Activated T-helper 1 cell treated with anti-CD3 and anti-CD28 coated beads, Interleukin-2, amount 50 U/mL, for 16 hours (primary cell): Measurements from ENCODE around the gene LRRC27.

ENCODE experiments used
- DNase-seq, 2 donors: peaks; one replicate each; pipeline ENCODE4 v3.0.0-alpha.2; 2020; ENCODE audit warnings: low read depth in 1 of 2, low spot score in 1 of 2

Gene LRRC27

DNA sequence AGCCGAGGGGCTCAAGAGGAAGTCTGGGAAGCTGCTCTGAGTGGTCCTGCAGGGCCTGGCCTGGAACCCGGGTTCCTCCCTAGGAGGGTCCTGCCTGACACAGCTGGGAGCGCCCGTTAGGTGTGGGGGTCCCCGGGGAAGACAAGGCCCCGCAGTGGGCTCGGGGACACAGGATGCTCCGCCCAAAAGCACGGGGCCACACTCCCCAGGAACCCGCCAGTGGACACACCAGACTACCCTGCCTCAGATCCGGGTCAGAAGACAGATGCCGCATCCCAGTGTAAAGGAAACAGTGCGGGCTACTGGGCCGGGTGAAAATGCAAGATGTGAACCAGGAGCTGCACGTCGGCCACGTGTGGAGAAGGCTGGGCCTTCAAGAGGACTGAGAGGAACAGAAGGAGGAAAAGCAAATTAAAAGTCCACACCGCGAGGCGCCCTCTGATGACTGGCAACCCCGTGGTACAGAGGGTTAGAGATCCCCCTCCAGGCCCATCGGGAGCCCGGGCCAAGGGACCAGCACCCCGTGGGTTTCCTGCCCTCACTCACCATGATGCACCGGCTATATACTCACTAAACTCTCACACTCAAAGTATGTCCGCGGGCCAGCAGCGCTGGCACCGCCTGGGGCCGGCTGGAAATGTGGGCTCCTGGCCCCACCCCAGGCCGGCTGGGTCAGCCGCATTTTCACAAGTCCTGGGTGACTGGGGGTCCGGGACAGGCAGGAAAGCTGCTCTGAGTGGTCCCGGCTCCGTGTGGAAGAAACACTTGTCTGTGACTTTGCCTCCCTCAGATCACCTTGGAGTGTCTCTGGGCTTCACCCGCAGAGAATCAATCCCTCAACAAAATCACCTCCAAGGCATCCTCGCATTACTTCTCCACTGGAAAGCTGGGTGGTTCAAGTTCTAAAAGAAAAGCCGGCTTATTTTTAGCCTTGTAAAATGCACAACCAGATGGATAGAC lies 30.3 kb upstream of the LRRC27 start:
- no peak for DNase-seq

GRCh38 chr10:132302421-132303310 lies 29.3 kb upstream of the LRRC27 start:
- DNase-seq: no peak

DNA sequence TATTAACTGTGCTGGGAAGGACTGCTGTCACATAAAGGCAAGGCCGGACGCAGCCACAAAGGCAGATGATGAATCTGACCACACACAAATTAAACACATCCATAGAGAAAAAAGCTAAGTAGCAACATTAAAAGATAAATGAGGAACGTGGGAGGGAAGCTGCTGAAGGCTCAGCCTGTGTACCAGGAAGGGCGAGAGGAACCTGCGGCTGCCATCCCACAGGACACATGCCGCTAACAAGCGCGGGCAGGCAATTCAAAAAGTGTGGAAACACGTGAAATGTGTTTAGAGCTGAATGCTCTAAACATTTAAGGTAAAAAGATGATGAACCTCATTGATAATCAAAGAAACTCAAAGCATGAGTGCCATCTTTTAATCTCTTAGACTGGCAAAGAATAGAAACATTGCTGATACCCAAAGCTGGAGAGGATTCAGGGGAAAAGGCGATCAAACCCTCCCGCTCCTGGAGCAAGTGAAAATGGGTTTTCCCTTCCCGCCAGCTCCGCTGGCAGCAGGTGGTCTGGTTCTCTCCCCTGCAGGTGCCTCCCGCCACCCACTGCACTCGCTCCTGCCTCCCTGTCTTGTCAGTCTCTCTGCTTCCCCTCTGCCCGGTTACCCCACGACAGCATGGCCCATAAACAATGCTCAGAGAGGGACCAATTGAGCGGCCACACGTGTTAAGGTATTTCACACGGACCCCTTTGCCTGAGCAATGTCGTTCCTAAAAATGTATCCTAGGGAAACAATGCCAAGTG lies 28.5 kb upstream of the LRRC27 start:
- DNase-seq: no peak

DNA sequence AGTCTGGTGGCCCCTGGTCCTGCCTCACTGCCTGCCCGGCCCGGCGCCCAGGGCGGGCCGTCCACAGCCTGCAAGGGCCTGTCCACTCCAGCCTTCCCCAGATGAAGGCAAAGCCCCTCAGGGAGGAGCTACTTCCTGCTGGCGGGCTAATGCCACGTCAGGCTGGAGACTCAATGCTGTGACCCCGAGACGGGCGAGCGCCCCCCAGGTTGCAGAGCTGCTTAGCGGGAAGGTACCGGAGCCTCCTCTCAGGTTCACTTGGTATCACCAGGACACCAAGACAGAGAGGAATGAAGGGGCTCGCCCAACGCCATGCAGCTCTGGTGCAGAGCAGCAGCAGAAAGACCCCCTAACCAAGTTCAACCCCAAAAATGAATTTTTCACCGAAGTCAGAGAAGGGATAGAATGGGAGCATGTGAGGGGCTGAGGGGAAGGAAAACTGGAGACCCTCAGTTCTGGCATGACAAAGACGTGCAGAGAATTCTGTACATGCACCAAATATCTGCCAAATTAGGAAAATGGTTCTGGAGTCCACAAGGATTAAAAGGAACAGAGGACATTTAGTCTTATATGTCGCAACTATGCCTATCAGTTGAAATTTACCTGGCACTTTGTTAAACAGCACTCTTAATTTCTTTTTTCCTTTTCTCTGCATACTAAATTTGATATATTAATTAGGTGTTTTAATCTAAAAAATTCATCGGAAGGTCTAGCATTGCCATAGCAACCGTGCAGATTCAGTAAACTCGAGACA lies 27.1 kb upstream of the LRRC27 start:
- DNase-seq: no peak

- DNase-seq: no peak
These were observed 26.2 kb upstream of the LRRC27 start for GRCh38 chr10:132305654-132306342.

GRCh38 chr10:132306343-132306685 lies 25.7 kb upstream of the LRRC27 start:
- no peak for DNase-seq

- DNase-seq: peak in 1 of 2 donors; percentile 16
These were observed 24.9 kb upstream of the LRRC27 start for GRCh38 chr10:132306864-132307751.

GRCh38 chr10:132307823-132308586 lies 24.0 kb upstream of the LRRC27 start, which contains the start of gene STK32C:
Gene STK32C (minus strand): TSS chr10:132307950. CDS start chr10:132307833, 117 bp downstream.
- peak; percentile 76 to 87 for DNase-seq

DNA sequence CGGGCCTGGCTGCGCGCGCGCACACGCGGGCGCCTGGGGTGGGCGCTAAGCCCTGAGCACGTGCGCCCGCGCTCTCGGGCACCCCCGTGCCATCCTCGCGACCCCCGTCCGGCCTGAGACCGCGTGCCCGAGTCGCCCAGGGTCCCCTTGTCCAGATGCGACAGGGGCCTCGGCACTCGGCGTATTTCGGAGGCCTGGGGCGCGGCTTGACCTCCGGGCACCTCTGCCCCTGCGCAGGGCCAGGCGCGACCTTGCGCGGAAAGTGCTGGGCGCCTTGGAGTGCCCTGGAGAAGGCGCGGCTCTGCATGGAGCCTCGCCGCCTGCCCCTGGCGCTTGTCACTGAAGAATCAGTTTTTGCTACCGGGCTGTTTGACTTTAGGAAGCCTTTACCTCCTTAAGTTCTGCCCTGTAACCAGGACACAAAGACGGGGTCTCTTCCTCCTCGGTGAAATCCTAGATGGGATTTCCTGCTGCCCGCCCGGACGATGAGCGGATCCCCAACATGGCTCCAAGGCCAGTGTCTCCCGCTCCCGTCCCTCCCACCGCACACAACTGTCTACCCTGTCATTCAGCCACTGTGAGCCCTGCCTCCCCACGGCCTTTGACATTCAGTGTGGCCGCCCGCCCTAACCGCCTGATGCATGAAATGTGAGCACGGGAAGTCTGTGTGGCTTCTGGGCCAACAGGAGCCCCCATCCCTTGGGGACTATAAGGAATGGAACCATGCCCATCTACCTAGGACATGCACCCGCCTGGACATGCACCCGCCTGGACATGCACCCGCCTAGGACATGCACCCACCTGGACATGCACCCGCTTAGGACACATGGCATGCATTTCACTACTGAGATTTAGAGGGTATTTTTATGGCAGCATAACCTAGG lies 23.2 kb upstream of the LRRC27 start:
- no peak for DNase-seq

DNA sequence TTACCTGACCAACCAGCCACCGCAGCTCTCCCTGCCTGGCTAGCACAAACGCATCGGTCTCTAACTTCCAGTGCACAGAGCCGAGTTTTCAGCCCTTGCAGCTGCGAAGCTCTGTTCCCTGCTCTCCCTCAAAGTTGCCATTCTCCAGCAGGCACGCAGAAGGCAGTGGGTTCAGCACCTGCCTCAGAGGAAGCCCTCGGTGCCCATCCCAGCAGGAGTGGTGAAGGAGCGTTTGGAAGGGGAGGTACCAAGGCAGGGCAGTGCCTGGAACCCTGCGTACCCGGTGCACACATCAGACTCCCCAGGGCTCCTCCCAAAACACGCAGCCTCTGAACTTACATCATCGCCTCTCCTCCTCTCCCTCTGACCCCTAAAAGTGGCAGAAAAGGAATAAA lies 22.5 kb upstream of the LRRC27 start:
- no peak for DNase-seq

- DNase-seq: no peak
These were observed 22.0 kb upstream of the LRRC27 start for GRCh38 chr10:132309879-132310591.

GRCh38 chr10:132310701-132311337 lies 21.2 kb upstream of the LRRC27 start:
- DNase-seq: no peak

DNA sequence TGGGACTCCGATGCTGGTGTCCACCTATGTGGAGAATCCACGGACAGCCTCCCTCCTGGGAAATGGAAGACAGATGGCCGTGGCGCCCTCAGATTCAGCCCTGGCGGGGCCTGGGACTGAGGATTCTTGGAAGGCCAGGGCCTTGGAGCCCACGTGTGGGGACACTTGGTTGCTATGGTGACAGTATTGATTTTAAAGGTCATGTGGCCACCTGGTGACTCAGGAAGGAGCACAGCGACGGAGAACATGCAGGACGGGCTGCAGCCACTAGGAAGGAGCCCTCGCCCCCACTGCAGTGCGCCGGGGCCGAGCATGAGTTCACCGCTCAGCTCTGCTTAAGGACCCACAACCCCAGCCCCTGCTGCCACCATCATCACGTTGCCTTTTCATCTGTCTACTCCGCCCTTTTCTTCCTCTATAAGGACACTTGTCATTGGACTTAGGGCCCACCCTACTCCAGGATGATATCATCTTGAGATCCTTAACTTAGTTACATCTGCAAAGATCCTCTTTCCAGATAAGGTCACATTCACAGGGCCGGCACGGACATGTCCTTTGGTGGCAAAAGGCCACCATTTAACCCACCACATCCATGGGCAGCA lies 20.6 kb upstream of the LRRC27 start:
- no peak for DNase-seq

DNA sequence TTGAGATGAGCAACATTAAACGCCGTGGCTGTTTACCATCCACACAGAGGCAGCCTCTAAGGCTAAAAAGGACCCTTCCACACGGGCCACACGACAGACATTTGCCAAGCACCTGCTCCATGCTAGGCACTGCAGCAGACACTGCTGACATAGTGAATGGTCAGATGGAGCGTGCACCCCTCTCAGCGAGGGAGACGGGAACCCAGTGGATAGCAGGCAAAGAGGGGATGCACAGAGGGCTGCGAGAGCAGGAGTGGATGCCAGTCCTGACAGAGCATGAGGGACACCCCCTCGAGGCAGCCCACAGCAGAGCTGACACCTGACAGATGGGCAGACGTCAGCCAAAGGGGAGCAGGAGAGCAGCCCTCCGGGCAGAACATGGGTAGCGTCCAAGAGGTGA lies 18.7 kb upstream of the LRRC27 start:
- DNase-seq: no peak

DNA sequence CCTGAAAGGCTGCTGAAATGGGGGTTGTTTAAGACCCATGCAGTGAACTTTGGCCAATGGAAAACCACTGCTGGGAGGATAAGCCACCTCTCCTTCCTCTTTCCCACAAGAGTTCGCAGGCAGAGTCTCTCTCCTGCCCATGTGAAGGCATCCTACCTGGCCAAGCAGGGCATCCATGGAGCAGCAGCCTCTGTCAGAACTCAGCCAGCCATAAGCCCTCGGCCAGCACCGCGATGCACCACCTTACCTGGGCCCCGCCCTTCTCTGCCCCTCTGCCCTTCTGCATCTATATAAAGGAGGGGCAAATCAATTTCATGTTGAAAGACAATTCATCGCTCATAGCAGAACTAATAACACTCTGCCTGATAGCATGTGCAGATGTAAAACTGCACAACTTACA lies 18.1 kb upstream of the LRRC27 start:
- no peak for DNase-seq

GRCh38 chr10:132314336-132314735 lies 17.7 kb upstream of the LRRC27 start:
- no peak for DNase-seq
